Chondrocyte (in vitro differentiated cells): ENCODE data around the gene HHAT. TPM values are rescaled to one million over a fixed set of nuclear protein-coding genes. Genes with fewer than 3 reads are reported as not detected.
A peak's percentile ranks its signal among the peaks of the same experiment; 100 is the strongest.

Experiments used
- DNase-seq: peaks from one replicate; pipeline ENCODE4 v3.0.0; 2021; ENCODE audit warnings: mixed read lengths, low spot score
- H3K27ac Mint-ChIP-seq: one replicate; pipeline ENCODE4 v1.8.0; 2021; ENCODE audit warnings: mild to moderate bottlenecking, moderate library complexity, mixed read lengths; ENCODE audit not compliant: unreplicated experiment
- H3K27me3 Mint-ChIP-seq: 2 replicates; pipeline ENCODE4 v1.8.0; 2021; ENCODE audit warnings: low read depth, mixed read lengths
- H3K36me3 Mint-ChIP-seq: 2 replicates; pipeline ENCODE4 v1.8.0; 2021; ENCODE audit warnings: low read depth, mixed read lengths
- H3K4me1 Mint-ChIP-seq: 2 replicates; pipeline ENCODE4 v1.8.0; 2021; ENCODE audit warnings: low read depth, mild to moderate bottlenecking, mixed read lengths
- H3K4me3 Mint-ChIP-seq: one replicate; pipeline ENCODE4 v1.8.0; 2021; ENCODE audit warnings: mild to moderate bottlenecking, moderate library complexity, mixed read lengths; ENCODE audit not compliant: unreplicated experiment
- H3K9me3 Mint-ChIP-seq: 2 replicates; pipeline ENCODE4 v1.8.0; 2021; ENCODE audit warnings: low read depth, mixed read lengths
- CTCF ChIP-seq: fragments of 200-600 bp; sonication (generic); IDR thresholded peaks from 2 replicates; pipeline ENCODE4 v1.5.0; 2021; ENCODE audit warnings: antibody characterized with exemption, mild to moderate bottlenecking, moderate library complexity
- total RNA-seq: library from RNA; stranded (reverse); gene quantifications from 3 replicates; pipeline ENCODE4 v1.2.1, GENCODE V29; 2021

The HHAT gene
- total RNA-seq, 1 donor from 2014 or later: 6.4 TPM

GRCh38 chr1:210440081-210440480 is 111.4 kb downstream of the HHAT start:
- Mint-ChIP-seq H3K36me3 (no peaks in the 10 kb centered on the region), H3K27me3 (no peaks in the 10 kb centered on the region), H3K4me3 (no peak overlapping the region), H3K9me3 (peaks cover 4% of the 10 kb centered on the region), H3K4me1 (peaks cover 38% of the 10 kb centered on the region), H3K27ac (peak overlapping the region; percentile 62)
- DNase-seq: no peak
- TF ChIP-seq CTCF: no peak

GRCh38 chr1:210441028-210441427 is 112.3 kb downstream of the HHAT start:
- Mint-ChIP-seq H3K36me3 (no peaks in the 10 kb centered on the region), H3K27me3 (no peaks in the 10 kb centered on the region), H3K4me3 (no peak overlapping the region), H3K27ac (peak overlapping the region; percentile 41), H3K9me3 (peaks cover 4% of the 10 kb centered on the region), H3K4me1 (peaks cover 41% of the 10 kb centered on the region)
- no peak for DNase-seq
- TF ChIP-seq CTCF: peak; percentile 26

- no peak overlapping the region for H3K4me3 Mint-ChIP-seq
- H3K27ac Mint-ChIP-seq: no peak overlapping the region
- H3K27me3 Mint-ChIP-seq: no peaks in the 10 kb centered on the region
- peaks cover 18% of the 10 kb centered on the region for H3K4me1 Mint-ChIP-seq
- H3K9me3 Mint-ChIP-seq: no peaks in the 10 kb centered on the region
- DNase-seq: no peak
- peaks cover 2% of the 10 kb centered on the region for H3K36me3 Mint-ChIP-seq
- no peak for TF ChIP-seq CTCF
Measured at GRCh38 chr1:210445485-210445884, 116.8 kb downstream of the HHAT start.

GRCh38 chr1:210445931-210446330 is 117.2 kb downstream of the HHAT start:
- Mint-ChIP-seq H3K36me3 (peaks cover 2% of the 10 kb centered on the region), H3K4me1 (peaks cover 14% of the 10 kb centered on the region), H3K9me3 (no peaks in the 10 kb centered on the region), H3K27ac (no peak overlapping the region), H3K4me3 (no peak overlapping the region), H3K27me3 (no peaks in the 10 kb centered on the region)
- no peak for DNase-seq
- TF ChIP-seq CTCF: no peak

GRCh38 chr1:210446479-210446878 is 117.8 kb downstream of the HHAT start:
- Mint-ChIP-seq H3K36me3 (peaks cover 2% of the 10 kb centered on the region), H3K27me3 (no peaks in the 10 kb centered on the region), H3K4me1 (peaks cover 9% of the 10 kb centered on the region), H3K27ac (no peak overlapping the region), H3K9me3 (no peaks in the 10 kb centered on the region), H3K4me3 (no peak overlapping the region)
- TF ChIP-seq CTCF: no peak
- DNase-seq: no peak
